Brain microvascular endothelial cell (primary cell): ENCODE measurements around the gene NR2F1.
"Not testable (repeated sequence)": the region's sequence is repeated elsewhere in the genome, so short reads cannot be mapped to it uniquely, and the experiment has no call there.

ENCODE experiments used
- DNase-seq: peaks from one replicate; pipeline ENCODE4 v3.0.0-alpha.2; 2020
- H3K27ac ChIP-seq: fragments of 250-450 bp; sonication (Bioruptor Pico); 2 replicates; pipeline ENCODE4 v1.5.1; 2020; ENCODE audit warnings: mild to moderate bottlenecking, moderate library complexity
- H3K27me3 ChIP-seq: fragments of 250-450 bp; sonication (Bioruptor Pico); replicated peaks from 2 replicates; pipeline ENCODE4 v1.5.1; 2020; ENCODE audit warnings: mild to moderate bottlenecking
- H3K36me3 ChIP-seq: fragments of 250-450 bp; sonication (Bioruptor Pico); replicated peaks from 2 replicates; pipeline ENCODE4 v1.5.1; 2020; ENCODE audit warnings: mild to moderate bottlenecking
- H3K4me3 ChIP-seq: 2 replicates; pipeline ENCODE4 v1.5.1; 2011; ENCODE audit warnings: low read depth, mild to moderate bottlenecking, control low read depth, low read length, moderate library complexity
- CTCF ChIP-seq: IDR thresholded peaks from 2 replicates; pipeline ENCODE4 v1.5.1; 2011; ENCODE audit warnings: low read depth, mild to moderate bottlenecking, moderate library complexity, low read length, control low read depth, inconsistent platforms; ENCODE audit errors: missing control alignments
- in situ Hi-C: cut with HindIII; loops from 2 replicates; pipeline ENCODE4 v1.10.0; 2017; ENCODE audit warnings: low sequenced_read_pairs, low pct_ligation_motif_present

NR2F1 gene

GRCh38 chr5:93582677-93583438 is at the start of gene NR2F1:
Gene NR2F1, plus strand, starts transcription at chr5:93583222. Its CDS starts 1,802 bp downstream, at chr5:93585024.
- peaks cover 16% of the 10 kb centered on the region for H3K36me3 ChIP-seq
- DNase-seq: peak; percentile 99
- TF ChIP-seq CTCF: peak; percentile 4
- peak within 1 kb of the TSS; percentile 68 for H3K4me3 ChIP-seq
- no peaks in the 10 kb centered on the region for H3K27me3 ChIP-seq
- in situ Hi-C loops: no loop called here
- peak within 1 kb of the TSS; percentile 87 for H3K27ac ChIP-seq

GRCh38 chr5:93545872-93546271 is 37.1 kb upstream of the NR2F1 start:
- H3K27me3 ChIP-seq: no peaks in the 10 kb centered on the region
- no peak for TF ChIP-seq CTCF
- no peak for DNase-seq
- peaks cover 8% of the 10 kb centered on the region for H3K36me3 ChIP-seq
- H3K27ac ChIP-seq: no peak overlapping the region
- in situ Hi-C loops: no loop called here
- H3K4me3 ChIP-seq: no peak overlapping the region

DNA sequence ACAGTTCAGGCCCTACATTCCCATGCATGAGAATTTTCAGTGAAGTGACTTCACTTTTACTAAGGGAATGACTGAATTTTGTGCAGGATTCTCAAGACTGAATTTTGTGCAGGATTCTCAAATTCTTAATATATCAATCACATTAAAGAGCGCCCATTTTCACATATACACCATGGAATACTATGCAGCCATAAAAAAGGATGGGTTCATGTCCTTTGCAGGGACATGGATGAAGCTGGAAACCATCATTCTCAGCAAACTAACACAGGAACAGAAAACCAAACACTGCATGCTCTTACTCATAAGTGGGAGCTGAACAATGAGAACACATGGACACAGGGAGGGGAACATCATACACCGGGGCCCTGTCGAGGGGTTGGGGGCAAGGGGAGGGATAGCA is 33.4 kb upstream of the NR2F1 start:
- DNase-seq, H3K27ac ChIP-seq, H3K27me3 ChIP-seq, H3K4me3 ChIP-seq, in situ Hi-C loops: not testable (repeated sequence)
- peaks cover 18% of the 10 kb centered on the region for H3K36me3 ChIP-seq

- no peak for TF ChIP-seq CTCF
- in situ Hi-C loops: no loop called here
- H3K36me3 ChIP-seq: peaks cover 18% of the 10 kb centered on the region
- no peaks in the 10 kb centered on the region for H3K27me3 ChIP-seq
- no peak for DNase-seq
- H3K4me3 ChIP-seq: no peak overlapping the region
- H3K27ac ChIP-seq: no peak overlapping the region
Measured at GRCh38 chr5:93557021-93557604, 25.9 kb upstream of the NR2F1 start.

GRCh38 chr5:93566091-93566490 is 16.9 kb upstream of the NR2F1 start:
- H3K27me3 ChIP-seq: no peaks in the 10 kb centered on the region

More at GRCh38 chr5:93566091-93566490, 16.9 kb upstream of the NR2F1 start:
- Histone ChIP-seq H3K4me3 (no peak overlapping the region), H3K36me3 (peaks cover 8% of the 10 kb centered on the region), H3K27ac (no peak overlapping the region)
- in situ Hi-C loops: no loop called here
- DNase-seq: no peak
- no peak for TF ChIP-seq CTCF
